Gastrocnemius medialis (tissue), 4 donors: ENCODE measurements around the gene KRTAP5-4.

ENCODE experiments used
- POLR2A ChIP-seq, 2 donors: fragments of 450-650 bp; IDR thresholded peaks; one replicate each; pipeline ENCODE4 v1.6.1; 2017; ENCODE audit warnings: antibody characterized with exemption in 2 of 2, mild to moderate bottlenecking in 2 of 2, moderate library complexity in 2 of 2
- TF ChIP-seq, protein P1 (sequence below), 5 experiments: fragments of 450-650 bp in 3 of 5; fragments of 200-600 bp in 2 of 5; sonication (generic) in 2 of 5; IDR thresholded peaks in 4 of 5; conservative IDR thresholded peaks in 1 of 5; 1 replicate in 4 of 5; 2 replicates in 1 of 5; pipeline ENCODE4 v1.5.1; 2016 to 2019; ENCODE audit warnings: antibody characterized with exemption in 5 of 5, mild to moderate bottlenecking in 3 of 5, moderate library complexity in 3 of 5

DNA sequence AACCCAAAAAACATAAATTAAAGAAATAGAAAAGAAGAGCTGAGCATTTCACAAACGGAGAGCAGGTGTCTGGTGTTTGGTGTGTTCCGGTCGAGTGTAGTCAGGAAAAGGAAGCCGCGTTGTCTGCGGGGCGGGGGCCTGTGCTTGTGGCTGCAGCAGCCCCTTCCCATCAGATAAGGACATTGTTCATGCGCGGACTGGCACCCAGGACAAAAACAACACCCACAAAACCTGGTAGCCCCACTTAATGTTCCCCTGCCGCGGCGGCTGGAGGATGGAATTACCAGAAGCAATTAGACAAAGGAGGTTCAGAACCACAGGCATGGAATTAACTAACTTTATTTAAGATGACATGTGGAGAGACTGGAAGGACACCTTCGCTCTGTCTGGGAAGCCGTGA lies 37.6 kb upstream of the KRTAP5-4 start:
- TF ChIP-seq, protein P1, sequence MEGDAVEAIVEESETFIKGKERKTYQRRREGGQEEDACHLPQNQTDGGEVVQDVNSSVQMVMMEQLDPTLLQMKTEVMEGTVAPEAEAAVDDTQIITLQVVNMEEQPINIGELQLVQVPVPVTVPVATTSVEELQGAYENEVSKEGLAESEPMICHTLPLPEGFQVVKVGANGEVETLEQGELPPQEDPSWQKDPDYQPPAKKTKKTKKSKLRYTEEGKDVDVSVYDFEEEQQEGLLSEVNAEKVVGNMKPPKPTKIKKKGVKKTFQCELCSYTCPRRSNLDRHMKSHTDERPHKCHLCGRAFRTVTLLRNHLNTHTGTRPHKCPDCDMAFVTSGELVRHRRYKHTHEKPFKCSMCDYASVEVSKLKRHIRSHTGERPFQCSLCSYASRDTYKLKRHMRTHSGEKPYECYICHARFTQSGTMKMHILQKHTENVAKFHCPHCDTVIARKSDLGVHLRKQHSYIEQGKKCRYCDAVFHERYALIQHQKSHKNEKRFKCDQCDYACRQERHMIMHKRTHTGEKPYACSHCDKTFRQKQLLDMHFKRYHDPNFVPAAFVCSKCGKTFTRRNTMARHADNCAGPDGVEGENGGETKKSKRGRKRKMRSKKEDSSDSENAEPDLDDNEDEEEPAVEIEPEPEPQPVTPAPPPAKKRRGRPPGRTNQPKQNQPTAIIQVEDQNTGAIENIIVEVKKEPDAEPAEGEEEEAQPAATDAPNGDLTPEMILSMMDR (IDR thresholded peaks at IDR 0.05 in 4 of 5, conservative IDR thresholded peaks at IDR 0.05 in 1 of 5), result no peak
- TF ChIP-seq POLR2A (IDR thresholded peaks at IDR 0.05), result no peak
